HUES48 (cell line): ENCODE data around the gene ZBTB8A.
"Not testable (repeated sequence)": the region's sequence is repeated elsewhere in the genome, so short reads cannot be mapped to it uniquely, and the experiment has no call there.

Experiments used
- H3K27ac ChIP-seq: one replicate; pipeline ENCODE4 v1.7.0; 2013; ENCODE audit warnings: low read depth, low read length, inconsistent platforms
- H3K27me3 ChIP-seq: 2 replicates; pipeline ENCODE4 v1.6.1; 2013; ENCODE audit warnings: mild to moderate bottlenecking, low read length; ENCODE audit not compliant: control insufficient read depth, insufficient read depth
- H3K36me3 ChIP-seq: 2 replicates; pipeline ENCODE4 v1.6.1; 2013; ENCODE audit warnings: low read length; ENCODE audit not compliant: control insufficient read depth, insufficient read depth
- H3K4me1 ChIP-seq: 2 replicates; pipeline ENCODE4 v1.6.1; 2013; ENCODE audit warnings: mild to moderate bottlenecking, low read length; ENCODE audit not compliant: control insufficient read depth, insufficient read depth
- H3K4me3 ChIP-seq: 2 replicates; pipeline ENCODE4 v1.5.1; 2013; ENCODE audit warnings: mild to moderate bottlenecking, low read depth, low read length
- H3K9ac ChIP-seq: 2 replicates; pipeline ENCODE4 v1.6.1; 2013; ENCODE audit warnings: mild to moderate bottlenecking, low read depth, low read length, moderate library complexity
- H3K9me3 ChIP-seq: 2 replicates; pipeline ENCODE4 v1.6.1; 2013; ENCODE audit warnings: low read length; ENCODE audit not compliant: control insufficient read depth, insufficient read depth

Gene ZBTB8A

DNA sequence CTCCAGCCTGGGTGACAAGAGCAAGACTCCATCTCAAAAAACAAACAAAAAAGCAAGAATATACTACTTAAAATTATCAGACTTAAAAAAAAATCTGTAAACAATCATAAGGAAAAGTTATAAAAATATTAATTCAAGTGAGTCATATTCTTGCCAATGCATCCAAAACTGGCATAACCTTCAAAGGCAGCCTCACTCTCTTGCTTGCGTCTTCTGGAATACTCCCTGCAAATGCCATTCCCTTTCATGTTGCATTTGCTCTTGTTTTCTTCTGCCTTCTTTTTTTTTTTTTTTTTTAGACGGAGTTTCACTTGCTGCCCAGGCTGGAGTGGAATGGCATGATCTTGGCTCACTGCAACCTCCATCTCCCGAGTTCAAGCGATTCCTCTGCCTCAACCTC lies 32.2 kb upstream of the ZBTB8A start:
- no peaks in the 10 kb centered on the region for H3K9me3 ChIP-seq
- H3K27me3 ChIP-seq = no peaks in the 10 kb centered on the region
- no peak overlapping the region for H3K9ac ChIP-seq
- no peaks in the 10 kb centered on the region for H3K4me1 ChIP-seq
- H3K4me3 ChIP-seq = no peak overlapping the region
- H3K36me3 ChIP-seq = no peaks in the 10 kb centered on the region
- no peak overlapping the region for H3K27ac ChIP-seq

GRCh38 chr1:32508761-32509160 lies 30.5 kb upstream of the ZBTB8A start:
- H3K4me1 ChIP-seq = no peaks in the 10 kb centered on the region
- no peaks in the 10 kb centered on the region for H3K36me3 ChIP-seq
- H3K27ac ChIP-seq = no peak overlapping the region
- H3K9ac ChIP-seq = no peak overlapping the region
- no peaks in the 10 kb centered on the region for H3K9me3 ChIP-seq
- no peaks in the 10 kb centered on the region for H3K27me3 ChIP-seq
- no peak overlapping the region for H3K4me3 ChIP-seq

- Histone ChIP-seq H3K4me3 (no peak overlapping the region), H3K9me3 (no peaks in the 10 kb centered on the region), H3K4me1 (no peaks in the 10 kb centered on the region), H3K27me3 (no peaks in the 10 kb centered on the region), H3K9ac (no peak overlapping the region), H3K27ac (no peak overlapping the region), H3K36me3 (no peaks in the 10 kb centered on the region)
Observed at GRCh38 chr1:32509939-32510338, 29.3 kb upstream of the ZBTB8A start.

DNA sequence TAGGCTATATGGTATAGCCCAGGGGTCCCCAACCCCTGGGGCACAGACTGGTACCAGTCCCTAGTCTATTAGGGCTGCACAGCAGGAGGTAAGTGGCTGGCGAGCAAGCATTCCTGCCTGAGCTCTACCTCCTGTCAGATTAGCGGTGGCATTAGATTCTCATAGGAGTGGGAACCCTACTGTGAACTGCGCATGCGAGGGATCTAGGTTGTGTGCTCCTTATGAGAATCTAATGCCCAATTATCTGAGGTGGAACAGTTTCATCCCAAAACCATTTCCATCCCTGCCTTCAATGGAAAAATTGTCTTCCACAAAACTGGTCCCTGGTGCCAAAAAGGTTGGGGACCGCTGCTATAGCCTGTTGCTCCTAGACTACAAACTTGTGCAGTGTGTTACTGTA lies 22.8 kb upstream of the ZBTB8A start:
- Histone ChIP-seq H3K9ac (no peak overlapping the region), H3K9me3 (no peaks in the 10 kb centered on the region), H3K4me1 (no peaks in the 10 kb centered on the region), H3K27ac (no peak overlapping the region), H3K27me3 (no peaks in the 10 kb centered on the region), H3K36me3 (no peaks in the 10 kb centered on the region), H3K4me3 (no peak overlapping the region)

- H3K9ac ChIP-seq = no peak overlapping the region
- no peak overlapping the region for H3K27ac ChIP-seq
- no peaks in the 10 kb centered on the region for H3K27me3 ChIP-seq
- H3K4me3 ChIP-seq = no peak overlapping the region
- H3K4me1 ChIP-seq = no peaks in the 10 kb centered on the region
- no peaks in the 10 kb centered on the region for H3K9me3 ChIP-seq
- no peaks in the 10 kb centered on the region for H3K36me3 ChIP-seq
Observed at GRCh38 chr1:32518976-32519375, 20.3 kb upstream of the ZBTB8A start.

DNA sequence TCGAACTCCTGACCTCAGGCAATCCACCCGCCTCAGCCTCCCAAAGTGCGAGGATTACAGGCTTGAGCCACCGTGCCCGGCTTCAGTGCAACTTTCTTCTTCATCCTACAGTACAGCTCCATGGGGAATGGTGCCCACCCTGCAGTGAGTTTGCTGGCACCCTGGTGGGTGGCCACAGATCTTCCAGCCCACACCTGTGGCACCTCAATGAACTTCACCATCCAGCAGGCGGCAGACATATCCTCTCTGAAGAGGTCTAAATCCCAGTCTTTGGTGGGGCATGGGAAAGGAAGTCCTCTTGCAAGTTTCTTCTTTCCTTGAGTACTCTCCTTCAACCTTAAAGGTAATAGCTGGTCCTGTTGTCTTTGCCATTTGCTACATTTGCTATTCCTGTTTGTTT lies 18.1 kb upstream of the ZBTB8A start:
- Histone ChIP-seq H3K4me3 (no peak overlapping the region), H3K27me3 (no peaks in the 10 kb centered on the region), H3K4me1 (no peaks in the 10 kb centered on the region), H3K27ac (no peak overlapping the region), H3K36me3 (no peaks in the 10 kb centered on the region), H3K9me3 (no peaks in the 10 kb centered on the region), H3K9ac (no peak overlapping the region)

DNA sequence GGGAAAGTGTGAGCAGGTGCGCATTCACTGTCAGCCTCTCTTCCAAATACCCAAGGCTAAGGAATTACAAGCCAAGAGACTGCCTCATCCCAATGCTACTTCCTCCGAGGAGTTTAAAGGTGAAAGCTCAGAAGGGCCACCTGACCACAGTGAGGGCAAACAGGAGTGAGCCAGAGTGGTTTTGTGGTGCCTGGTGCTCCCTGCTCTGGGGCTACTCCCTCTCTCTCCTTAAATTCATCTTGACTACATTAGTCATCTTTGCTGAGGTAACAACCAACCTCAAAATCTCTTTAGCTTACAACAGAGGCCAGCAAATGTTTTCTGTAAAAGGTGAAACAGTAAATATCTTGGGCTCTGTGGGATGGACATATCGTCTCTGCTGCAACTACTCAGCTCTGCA lies 14.2 kb upstream of the ZBTB8A start:
- Histone ChIP-seq H3K4me1 (no peaks in the 10 kb centered on the region), H3K9ac (no peak overlapping the region), H3K27me3 (no peaks in the 10 kb centered on the region), H3K4me3 (no peak overlapping the region), H3K27ac (no peak overlapping the region), H3K9me3 (no peaks in the 10 kb centered on the region), H3K36me3 (no peaks in the 10 kb centered on the region)

DNA sequence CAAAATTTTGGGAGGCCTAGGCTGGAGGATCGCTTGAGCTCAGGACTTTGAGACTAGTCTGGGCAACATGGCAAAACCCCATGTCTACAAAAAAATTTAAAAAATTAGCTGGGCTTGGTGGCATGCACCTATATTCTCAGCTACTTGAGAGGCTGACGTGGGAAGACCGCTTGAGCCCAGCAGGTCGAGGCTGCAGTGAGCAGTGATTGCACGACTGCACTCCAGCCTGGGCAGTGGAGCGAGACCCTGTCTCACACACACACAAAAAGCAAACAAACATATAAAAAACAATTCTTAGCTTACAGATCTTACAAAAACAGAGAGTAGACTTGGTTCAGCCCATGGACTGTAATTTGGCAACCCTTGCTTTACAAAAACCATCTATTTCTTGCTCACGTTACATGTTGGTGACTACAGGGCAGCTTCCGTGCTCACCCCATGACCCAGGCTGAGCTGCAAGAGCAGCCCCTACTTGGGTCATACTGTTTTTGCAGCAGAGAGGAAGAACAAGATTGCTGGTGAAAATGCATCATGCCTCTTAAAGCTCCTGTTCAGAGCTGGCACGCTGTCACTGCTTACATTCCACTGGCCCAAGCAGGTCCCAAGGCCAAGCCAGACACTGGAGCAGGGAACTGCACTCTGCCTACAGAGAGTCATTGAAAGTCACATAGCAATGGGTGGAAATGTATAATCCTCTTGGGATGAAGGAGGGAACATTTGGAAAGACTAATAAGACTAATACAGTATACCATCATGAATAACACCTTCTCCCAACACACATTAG lies 13.4 kb upstream of the ZBTB8A start:
- Histone ChIP-seq H3K27me3 (no peaks in the 10 kb centered on the region), H3K9ac (no peak overlapping the region), H3K36me3 (no peaks in the 10 kb centered on the region), H3K4me3 (no peak overlapping the region), H3K9me3 (no peaks in the 10 kb centered on the region), H3K27ac (no peak overlapping the region), H3K4me1 (no peaks in the 10 kb centered on the region)

DNA sequence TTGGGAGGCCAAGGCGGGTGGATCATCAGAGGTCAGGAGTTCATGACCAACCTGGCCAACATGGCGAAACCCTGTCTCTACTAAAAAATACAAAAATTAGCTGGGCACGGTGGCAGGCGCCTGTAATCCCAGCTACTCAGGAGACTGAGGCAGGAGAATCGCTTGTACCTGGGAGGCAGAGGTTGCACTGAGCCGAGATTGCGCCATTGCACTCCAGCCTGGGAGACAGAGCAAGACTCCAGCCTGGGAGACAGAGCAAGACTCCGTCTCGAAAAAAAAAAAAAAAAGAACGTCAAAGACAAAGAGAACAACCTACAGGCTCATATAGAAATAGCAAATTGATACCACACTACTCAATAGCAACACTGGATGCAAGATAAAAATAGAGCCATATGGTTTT lies 10.7 kb upstream of the ZBTB8A start:
- H3K27ac ChIP-seq, H3K27me3 ChIP-seq, H3K36me3 ChIP-seq, H3K9me3 ChIP-seq, H3K9ac ChIP-seq, H3K4me1 ChIP-seq, H3K4me3 ChIP-seq: not testable (repeated sequence)

DNA sequence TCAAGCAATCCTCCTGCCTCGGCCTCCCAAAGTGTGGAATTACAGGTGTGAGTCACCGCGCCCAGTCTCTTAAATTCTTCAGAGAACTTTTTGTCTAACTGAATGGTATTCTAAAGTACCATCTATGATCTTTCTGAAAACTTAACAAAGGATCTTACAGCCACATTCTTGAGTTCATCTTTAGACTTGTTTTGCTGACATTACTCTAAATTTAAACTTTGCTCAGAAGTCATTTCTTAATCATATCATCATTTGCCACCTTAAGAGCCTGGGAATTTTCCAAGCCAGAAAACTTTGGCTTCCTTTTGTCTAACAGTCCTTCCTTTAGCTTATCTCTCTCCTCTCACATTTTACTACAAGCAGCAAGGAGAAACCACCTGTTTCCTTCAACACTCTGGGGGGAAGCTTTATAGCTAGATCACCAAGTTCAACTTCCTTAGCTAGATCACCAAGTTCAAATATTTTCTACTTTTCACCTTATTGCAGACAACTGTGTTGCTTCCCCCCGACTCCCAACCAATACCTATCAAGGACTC lies 5.4 kb upstream of the ZBTB8A start:
- Histone ChIP-seq H3K27me3 (peaks cover 7% of the 10 kb centered on the region; the same call in 1 of the 2 replicates), H3K36me3 (no peaks in the 10 kb centered on the region), H3K4me3 (no peak overlapping the region), H3K9ac (no peak overlapping the region), H3K9me3 (no peaks in the 10 kb centered on the region), H3K27ac (no peak overlapping the region), H3K4me1 (no peaks in the 10 kb centered on the region)

DNA sequence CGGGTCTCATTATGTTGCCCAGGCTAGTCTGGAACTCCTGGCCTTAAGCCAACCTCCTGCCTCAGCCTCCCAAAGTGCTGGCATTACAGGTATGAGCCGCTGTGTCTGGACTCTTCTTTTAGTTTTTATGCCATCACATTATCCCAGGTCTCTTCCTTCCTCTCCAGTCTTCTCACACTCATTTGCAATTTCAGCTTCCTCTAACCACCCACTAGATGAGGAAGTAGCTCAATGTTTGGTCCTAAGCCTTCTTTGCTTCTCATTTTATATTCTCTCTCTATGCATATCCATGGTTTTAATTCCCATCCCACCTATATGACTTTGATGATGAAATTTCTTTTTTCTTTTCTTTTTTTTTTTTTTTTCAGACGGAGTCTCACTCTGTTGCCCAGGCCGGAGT lies 3.1 kb upstream of the ZBTB8A start:
- Histone ChIP-seq H3K4me3 (no peak overlapping the region), H3K9me3 (no peaks in the 10 kb centered on the region), H3K36me3 (no peaks in the 10 kb centered on the region), H3K27me3 (peaks cover 7% of the 10 kb centered on the region; the same call in 1 of the 2 replicates), H3K9ac (no peak overlapping the region), H3K4me1 (peaks cover 8% of the 10 kb centered on the region), H3K27ac (no peak overlapping the region)
